ENCODE data around the gene DOCK4.

GRCh38 chr7:111872450-111873325 is 333.5 kb downstream of the DOCK4 start:
- no peak for TF ChIP-seq CTCF (IDR thresholded peaks at IDR 0.05)
- no peak for TF ChIP-seq POLR2A (IDR thresholded peaks at IDR 0.05)

Measured in thyroid gland (tissue), 4 donors.